Measurements from ENCODE around the gene EHBP1.

- TF ChIP-seq POLR2A (IDR thresholded peaks at IDR 0.05; ENCODE audit: low read depth, low read length): no peak
- no peak for TF ChIP-seq EZH2 (IDR thresholded peaks at IDR 0.05; ENCODE audit: borderline replicate concordance, low read depth, low read length, severe bottlenecking)
- TF ChIP-seq POLR2AphosphoS5 (IDR thresholded peaks at IDR 0.05; ENCODE audit: insufficient read depth, low read depth, low read length): no peak
- no peak for TF ChIP-seq CTCF (IDR thresholded peaks at IDR 0.05; ENCODE audit: extremely low read depth in 1 of 2, insufficient read depth in 1 of 2, low read depth in 1 of 2, low read length in 2 of 2)
- no peak for TF ChIP-seq MYC (IDR thresholded peaks at IDR 0.05; ENCODE audit: low read depth, low read length)
- no peak for TF ChIP-seq MAX (IDR thresholded peaks at IDR 0.05; ENCODE audit: insufficient read depth, insufficient read length)
- TF ChIP-seq JUN (IDR thresholded peaks at IDR 0.05; ENCODE audit: borderline replicate concordance, insufficient read depth, insufficient read length, low read depth): no peak
- TF ChIP-seq FOS (IDR thresholded peaks at IDR 0.05; ENCODE audit: borderline replicate concordance, insufficient read depth, low read length): no peak
- TF ChIP-seq GATA2 (IDR thresholded peaks at IDR 0.05; ENCODE audit: insufficient read depth, insufficient read length, low read depth, low read length): no peak
These were observed 43.4 kb upstream of the EHBP1 start for GRCh38 chr2:62662131-62662530.
